Erythroblast (primary cell): ENCODE measurements around the gene SNX30.

Experiments
- GATA1 ChIP-seq: IDR thresholded peaks from 2 replicates; pipeline ENCODE4 v1.6.1; 2011; ENCODE audit warnings: low read depth, mild to moderate bottlenecking, control low read depth, low read length, moderate library complexity
- POLR2A ChIP-seq: IDR thresholded peaks from 2 replicates; pipeline ENCODE4 v1.6.1; 2011; ENCODE audit warnings: mild to moderate bottlenecking, low read length

- TF ChIP-seq POLR2A (no peak), GATA1 (no peak)
Observed at GRCh38 chr9:112772551-112772950, 22.0 kb downstream of the SNX30 start.
